T-helper 1 cell treated with Interleukin-12 subunit alpha and Interleukin-12 subunit beta and Interleukin-4 antibody, amounts not matched to agents 30 ng/mL and 1 ng/mL, for 36 hours (primary cell): Measurements from ENCODE around the gene PGAM1. TPM values are rescaled to one million over a fixed set of nuclear protein-coding genes. Genes with fewer than 3 reads are reported as not detected.

ENCODE experiments used
- intact Hi-C: fragments of 100-400 bp; cut with micrococcal nuclease; formaldehyde crosslinking; loops from one replicate; pipeline ENCODE4 v1.15.1; 2024
- total RNA-seq: library from RNA; stranded (reverse); gene quantifications from 2 replicates; pipeline ENCODE4 v1.2.3, GENCODE V29; 2022

Gene PGAM1
- total RNA-seq, 1 donor from 2014 or later: 446 TPM

- intact Hi-C loops: loop anchor here (1.0 to 10.0 kb wide), 11 partner anchors 8 to 727 kb away; partner anchors contain the start of genes EXOSC1, GOLGA7B, MMS19 and R3HCC1L
Measured at GRCh38 chr10:97407211-97407951, 18.6 kb upstream of the PGAM1 start.

GRCh38 chr10:97407952-97408248, 18.1 kb upstream of the PGAM1 start:
- intact Hi-C loops: loop anchor here (1.0 to 10.0 kb wide), 11 partner anchors 7 to 727 kb away; partner anchors contain the start of genes EXOSC1, GOLGA7B, MMS19 and R3HCC1L

GRCh38 chr10:97408496-97408992, 17.4 kb upstream of the PGAM1 start:
- intact Hi-C loops: loop anchor here (10.0 kb wide), 3 partner anchors 326 to 726 kb away; partner anchors contain the start of genes GOLGA7B, R3HCC1L and ZFYVE27

GRCh38 chr10:97411406-97411805, 14.6 kb upstream of the PGAM1 start:
- intact Hi-C loops: no loop called here

- intact Hi-C loops: no loop called here
Measured at GRCh38 chr10:97412891-97413304, 13.1 kb upstream of the PGAM1 start.

- intact Hi-C loops: no loop called here
Measured at GRCh38 chr10:97416565-97416964, 9.4 kb upstream of the PGAM1 start.

GRCh38 chr10:97423757-97424098, 2.3 kb upstream of the PGAM1 start:
- intact Hi-C loops: loop anchor here (1.0 kb wide), 1 partner anchor 9 kb away; no protein-coding TSS in a partner anchor

- intact Hi-C loops: loop anchor here (1.0 kb wide), 4 partner anchors 71 to 206 kb away; partner anchors contain the start of genes ARHGAP19, FRAT2, MMS19 and MORN4
Measured at GRCh38 chr10:97426776-97427570, 982 bp downstream of the PGAM1 start.

GRCh38 chr10:97427571-97428179, 1.7 kb downstream of the PGAM1 start:
- intact Hi-C loops: loop anchor here (1.0 kb wide), 4 partner anchors 18 to 93 kb away; partner anchors contain the start of genes FRAT2 and RRP12

GRCh38 chr10:97428572-97428981, 2.6 kb downstream of the PGAM1 start:
- intact Hi-C loops: loop anchor here (1.0 kb wide), 3 partner anchors 17 to 27 kb away; partner anchors contain the start of gene RRP12

- intact Hi-C loops: no loop called here
Measured at GRCh38 chr10:97434055-97434454, 8.1 kb downstream of the PGAM1 start.

- intact Hi-C loops: no loop called here
Measured at GRCh38 chr10:97434557-97434956, 8.6 kb downstream of the PGAM1 start.

GRCh38 chr10:97435211-97435610, 9.2 kb downstream of the PGAM1 start:
- intact Hi-C loops: no loop called here

GRCh38 chr10:97442277-97442676, 16.3 kb downstream of the PGAM1 start:
- intact Hi-C loops: no loop called here

- intact Hi-C loops: loop anchor here (2.0 kb wide), 1 partner anchor 189 kb away; the partner anchor contains the start of gene MORN4
Measured at GRCh38 chr10:97444212-97444611, 18.2 kb downstream of the PGAM1 start.

- intact Hi-C loops: loop anchor here (1.0 to 5.0 kb wide), 5 partner anchors 9 to 242 kb away; partner anchors contain the start of genes AVPI1, FRAT2 and MORN4
Measured at GRCh38 chr10:97445357-97445721, 19.3 kb downstream of the PGAM1 start.

- intact Hi-C loops: loop anchor here (1.0 to 5.0 kb wide), 12 partner anchors 10 to 241 kb away; partner anchors contain the start of genes ARHGAP19, AVPI1, FRAT1 and FRAT2
Measured at GRCh38 chr10:97445722-97446639, 20.0 kb downstream of the PGAM1 start, which contains the start of the genes EXOSC1 and ZDHHC16. EXOSC1 (minus strand) TSS chr10:97446006; CDS start chr10:97445985, 21 bp downstream. ZDHHC16 (plus strand) TSS chr10:97446175; CDS start chr10:97451676, 5,501 bp downstream.

- intact Hi-C loops: no loop called here
Measured at GRCh38 chr10:97450828-97451227, 24.8 kb downstream of the PGAM1 start.

GRCh38 chr10:97451605-97452004, 25.6 kb downstream of the PGAM1 start:
- intact Hi-C loops: no loop called here

GRCh38 chr10:97452352-97452751, 26.4 kb downstream of the PGAM1 start:
- intact Hi-C loops: no loop called here
